Measurements from ENCODE around the gene GTF2H1.

Gene GTF2H1

GRCh38 chr11:18366286-18366685 lies 43.9 kb downstream of the GTF2H1 start:
- Histone ChIP-seq H4K91ac (ENCODE audit: low read depth, low read length) (no peak overlapping the region), H3K4me3 (ENCODE audit: low read depth, low read length) (no peak overlapping the region), H3K27me3 (ENCODE audit: insufficient read depth, low read length) (no peaks in the 10 kb centered on the region), H2BK120ac (ENCODE audit: insufficient read depth, low read length, poor library complexity) (no peak overlapping the region), H2BK12ac (ENCODE audit: low read length) (no peak overlapping the region), H3K79me2 (ENCODE audit: control insufficient read depth, insufficient read depth, low read length, poor library complexity) (no peaks in the 10 kb centered on the region), H3K4me2 (ENCODE audit: low read length) (no peak overlapping the region), H4K8ac (ENCODE audit: low read depth, low read length) (no peak overlapping the region), H3K9ac (ENCODE audit: low read length) (no peak overlapping the region), H2AK5ac (ENCODE audit: low read length) (no peak overlapping the region), H3K36me3 (ENCODE audit: control insufficient read depth in 1 of 2, insufficient read depth in 2 of 2, low read length in 2 of 2) (peaks cover 17 to 26% of the 10 kb centered on the region in 2 experiments), H3K14ac (ENCODE audit: low read length) (no peak overlapping the region), H3K9me3 (ENCODE audit: insufficient read depth, low read depth, low read length) (no peaks in the 10 kb centered on the region), H2AFZ (ENCODE audit: insufficient read depth, low read length, poor library complexity) (no peak overlapping the region), H3K79me1 (ENCODE audit: low read length) (no peaks in the 10 kb centered on the region), H2BK5ac (ENCODE audit: low read depth, low read length, poor library complexity) (no peak overlapping the region), H3K18ac (ENCODE audit: low read length) (no peak overlapping the region), H3K4me1 (ENCODE audit: control insufficient read depth in 1 of 2, insufficient read depth in 2 of 2, low read length in 2 of 2) (peaks cover 0 to 2% of the 10 kb centered on the region in 2 experiments), H3K23ac (ENCODE audit: low read length) (no peak overlapping the region), H3K4ac (ENCODE audit: low read depth, low read length) (no peak overlapping the region), H4K12ac (ENCODE audit: low read depth, low read length) (no peak overlapping the region), H3K27ac (ENCODE audit: low read depth, low read length) (no peak overlapping the region)
- DNase-seq: peak in 1 of 2 donors; percentile 11
- WGBS (ENCODE audit: extremely low coverage, insufficient coverage, insufficient read length): no CpG with 5 or more reads among the region's 4 CpGs

GRCh38 chr11:18367431-18367830 lies 45.1 kb downstream of the GTF2H1 start:
- no peak overlapping the region for H4K8ac ChIP-seq (ENCODE audit: low read depth, low read length)
- no peaks in the 10 kb centered on the region for H3K79me2 ChIP-seq (ENCODE audit: control insufficient read depth, insufficient read depth, low read length, poor library complexity)
- WGBS (ENCODE audit: extremely low coverage, insufficient coverage, insufficient read length): no CpG with 5 or more reads among the region's 3 CpGs
- H3K4me3 ChIP-seq (ENCODE audit: low read depth, low read length): no peak overlapping the region
- peaks cover 15 to 21% of the 10 kb centered on the region in 2 experiments for H3K36me3 ChIP-seq (ENCODE audit: control insufficient read depth in 1 of 2, insufficient read depth in 2 of 2, low read length in 2 of 2)
- no peak overlapping the region for H3K18ac ChIP-seq (ENCODE audit: low read length)
- no peak overlapping the region for H2AFZ ChIP-seq (ENCODE audit: insufficient read depth, low read length, poor library complexity)
- no peaks in the 10 kb centered on the region for H3K79me1 ChIP-seq (ENCODE audit: low read length)
- no peak overlapping the region for H4K12ac ChIP-seq (ENCODE audit: low read depth, low read length)
- H3K14ac ChIP-seq (ENCODE audit: low read length): no peak overlapping the region
- no peak overlapping the region for H3K4me2 ChIP-seq (ENCODE audit: low read length)
- H3K4ac ChIP-seq (ENCODE audit: low read depth, low read length): no peak overlapping the region
- H2BK5ac ChIP-seq (ENCODE audit: low read depth, low read length, poor library complexity): no peak overlapping the region
- H3K4me1 ChIP-seq (ENCODE audit: control insufficient read depth in 1 of 2, insufficient read depth in 2 of 2, low read length in 2 of 2): no peaks in the 10 kb centered on the region
- no peak overlapping the region for H3K27ac ChIP-seq (ENCODE audit: low read depth, low read length)
- H2AK5ac ChIP-seq (ENCODE audit: low read length): no peak overlapping the region
- H4K91ac ChIP-seq (ENCODE audit: low read depth, low read length): no peak overlapping the region
- peak; percentile 83 to 91 for DNase-seq
- H2BK120ac ChIP-seq (ENCODE audit: insufficient read depth, low read length, poor library complexity): no peak overlapping the region
- no peak overlapping the region for H3K9ac ChIP-seq (ENCODE audit: low read length)
- H3K27me3 ChIP-seq (ENCODE audit: insufficient read depth, low read length): no peaks in the 10 kb centered on the region
- H2BK12ac ChIP-seq (ENCODE audit: low read length): no peak overlapping the region
- H3K23ac ChIP-seq (ENCODE audit: low read length): no peak overlapping the region
- no peaks in the 10 kb centered on the region for H3K9me3 ChIP-seq (ENCODE audit: insufficient read depth, low read depth, low read length)

- Histone ChIP-seq H3K9me3 (ENCODE audit: insufficient read depth, low read depth, low read length) (no peaks in the 10 kb centered on the region), H3K23ac (ENCODE audit: low read length) (no peak overlapping the region), H2BK5ac (ENCODE audit: low read depth, low read length, poor library complexity) (no peak overlapping the region), H3K14ac (ENCODE audit: low read length) (no peak overlapping the region), H3K79me1 (ENCODE audit: low read length) (no peaks in the 10 kb centered on the region), H4K8ac (ENCODE audit: low read depth, low read length) (no peak overlapping the region), H4K91ac (ENCODE audit: low read depth, low read length) (no peak overlapping the region), H2BK12ac (ENCODE audit: low read length) (no peak overlapping the region), H3K27ac (ENCODE audit: low read depth, low read length) (no peak overlapping the region), H2AFZ (ENCODE audit: insufficient read depth, low read length, poor library complexity) (no peak overlapping the region), H3K4ac (ENCODE audit: low read depth, low read length) (no peak overlapping the region), H3K4me3 (ENCODE audit: low read depth, low read length) (no peak overlapping the region), H3K27me3 (ENCODE audit: insufficient read depth, low read length) (no peaks in the 10 kb centered on the region), H3K9ac (ENCODE audit: low read length) (no peak overlapping the region), H3K36me3 (ENCODE audit: control insufficient read depth in 1 of 2, insufficient read depth in 2 of 2, low read length in 2 of 2) (peaks cover 12 to 19% of the 10 kb centered on the region in 2 experiments), H4K12ac (ENCODE audit: low read depth, low read length) (no peak overlapping the region), H3K4me2 (ENCODE audit: low read length) (no peak overlapping the region), H3K18ac (ENCODE audit: low read length) (no peak overlapping the region), H2BK120ac (ENCODE audit: insufficient read depth, low read length, poor library complexity) (no peak overlapping the region), H2AK5ac (ENCODE audit: low read length) (no peak overlapping the region), H3K4me1 (ENCODE audit: control insufficient read depth in 1 of 2, insufficient read depth in 2 of 2, low read length in 2 of 2) (no peaks in the 10 kb centered on the region), H3K79me2 (ENCODE audit: control insufficient read depth, insufficient read depth, low read length, poor library complexity) (no peaks in the 10 kb centered on the region)
- WGBS (ENCODE audit: extremely low coverage, insufficient coverage, insufficient read length): no CpG with 5 or more reads among the region's 2 CpGs
- DNase-seq: peak; percentile 66 to 92
Measured at GRCh38 chr11:18368221-18368620, 45.9 kb downstream of the GTF2H1 start.

GRCh38 chr11:18369398-18369797 lies 47.0 kb downstream of the GTF2H1 start:
- Histone ChIP-seq H4K91ac (ENCODE audit: low read depth, low read length) (no peak overlapping the region), H3K23ac (ENCODE audit: low read length) (no peak overlapping the region), H3K27ac (ENCODE audit: low read depth, low read length) (no peak overlapping the region), H3K4me1 (ENCODE audit: control insufficient read depth in 1 of 2, insufficient read depth in 2 of 2, low read length in 2 of 2) (no peaks in the 10 kb centered on the region), H3K27me3 (ENCODE audit: insufficient read depth, low read length) (no peaks in the 10 kb centered on the region), H2BK5ac (ENCODE audit: low read depth, low read length, poor library complexity) (no peak overlapping the region), H3K79me2 (ENCODE audit: control insufficient read depth, insufficient read depth, low read length, poor library complexity) (no peaks in the 10 kb centered on the region), H3K9ac (ENCODE audit: low read length) (no peak overlapping the region), H3K4ac (ENCODE audit: low read depth, low read length) (no peak overlapping the region), H2BK12ac (ENCODE audit: low read length) (no peak overlapping the region), H2AFZ (ENCODE audit: insufficient read depth, low read length, poor library complexity) (no peak overlapping the region), H2AK5ac (ENCODE audit: low read length) (no peak overlapping the region), H3K4me3 (ENCODE audit: low read depth, low read length) (no peak overlapping the region), H3K9me3 (ENCODE audit: insufficient read depth, low read depth, low read length) (no peaks in the 10 kb centered on the region), H2BK120ac (ENCODE audit: insufficient read depth, low read length, poor library complexity) (no peak overlapping the region), H3K18ac (ENCODE audit: low read length) (no peak overlapping the region), H3K4me2 (ENCODE audit: low read length) (no peak overlapping the region), H3K36me3 (ENCODE audit: control insufficient read depth in 1 of 2, insufficient read depth in 2 of 2, low read length in 2 of 2) (peaks cover 8 to 11% of the 10 kb centered on the region in 2 experiments), H3K79me1 (ENCODE audit: low read length) (no peaks in the 10 kb centered on the region), H4K12ac (ENCODE audit: low read depth, low read length) (no peak overlapping the region), H3K14ac (ENCODE audit: low read length) (no peak overlapping the region), H4K8ac (ENCODE audit: low read depth, low read length) (no peak overlapping the region)
- no CpG with 5 or more reads among the region's 2 CpGs for WGBS (ENCODE audit: extremely low coverage, insufficient coverage, insufficient read length)
- no peak for DNase-seq
